HT-29 (cell line): ENCODE data around the gene ATP6V1A. TPM values are rescaled to one million over a fixed set of nuclear protein-coding genes. Genes with fewer than 3 reads are reported as not detected.

Experiments used
- DNase-seq: peaks from one replicate; pipeline ENCODE4 v3.0.0-alpha.2; 2015; ENCODE audit warnings: low spot score
- total RNA-seq: library from RNA; depleted of rRNA; stranded (reverse); fragments of >200 nt; shearing (Covaris generic); gene quantifications from 2 replicates; pipeline ENCODE4 v1.2.3, GENCODE V29; 2014

ATP6V1A gene
- total RNA-seq, 1 experiment from 2014 or later, result 43.0 TPM

- DNase-seq, result peak; percentile 70
Observed at GRCh38 chr3:113747283-113748046, 630 bp downstream of the ATP6V1A start.

GRCh38 chr3:113751141-113751540 is 4.3 kb downstream of the ATP6V1A start:
- DNase-seq, result no peak

GRCh38 chr3:113753376-113753985 is 6.6 kb downstream of the ATP6V1A start:
- no peak for DNase-seq

GRCh38 chr3:113754494-113755159 is 7.8 kb downstream of the ATP6V1A start:
- DNase-seq, result no peak

GRCh38 chr3:113758389-113759024 is 11.7 kb downstream of the ATP6V1A start:
- no peak for DNase-seq

- DNase-seq, result no peak
Observed at GRCh38 chr3:113764698-113765097, 17.9 kb downstream of the ATP6V1A start.

- peak; percentile 29 for DNase-seq
Observed at GRCh38 chr3:113769551-113769950, 22.7 kb downstream of the ATP6V1A start.

GRCh38 chr3:113771993-113772392 is 25.2 kb downstream of the ATP6V1A start:
- no peak for DNase-seq

- DNase-seq, result no peak
Observed at GRCh38 chr3:113773381-113773780, 26.5 kb downstream of the ATP6V1A start.

- no peak for DNase-seq
Observed at GRCh38 chr3:113775516-113775915, 28.7 kb downstream of the ATP6V1A start.

GRCh38 chr3:113776564-113776963 is 29.7 kb downstream of the ATP6V1A start:
- no peak for DNase-seq

- no peak for DNase-seq
Observed at GRCh38 chr3:113783463-113783862, 36.6 kb downstream of the ATP6V1A start.

- DNase-seq, result no peak
Observed at GRCh38 chr3:113783980-113784379, 37.1 kb downstream of the ATP6V1A start.

GRCh38 chr3:113791381-113791780 is 44.5 kb downstream of the ATP6V1A start:
- no peak for DNase-seq

GRCh38 chr3:113794526-113794925 is 47.7 kb downstream of the ATP6V1A start:
- no peak for DNase-seq

- no peak for DNase-seq
Observed at GRCh38 chr3:113795693-113796092, 48.9 kb downstream of the ATP6V1A start.

- no peak for DNase-seq
Observed at GRCh38 chr3:113802795-113803455, 56.1 kb downstream of the ATP6V1A start.

GRCh38 chr3:113804661-113805060 is 57.8 kb downstream of the ATP6V1A start:
- DNase-seq, result no peak

- no peak for DNase-seq
Observed at GRCh38 chr3:113805249-113805648, 58.4 kb downstream of the ATP6V1A start.

- DNase-seq, result no peak
Observed at GRCh38 chr3:113812854-113813253, 66.0 kb downstream of the ATP6V1A start.

- no peak for DNase-seq
Observed at GRCh38 chr3:113819866-113820265, 73.0 kb downstream of the ATP6V1A start.

GRCh38 chr3:113825090-113825489 is 78.3 kb downstream of the ATP6V1A start:
- peak; percentile 52 for DNase-seq
